Mesendoderm (in vitro differentiated cells): ENCODE measurements around the gene DOCK11.

ENCODE experiments used
- DNase-seq: peaks from one replicate; pipeline ENCODE4 v3.0.0; 2013
- H2AK5ac ChIP-seq: 2 replicates; pipeline ENCODE4 v1.6.1; 2013; ENCODE audit warnings: low read length, inconsistent platforms
- H2BK120ac ChIP-seq: 2 replicates; pipeline ENCODE4 v1.6.1; 2013; ENCODE audit warnings: low read depth, mild to moderate bottlenecking, low read length, moderate library complexity, mixed read lengths
- H2BK15ac ChIP-seq: replicated peaks from 2 replicates; pipeline ENCODE4 v1.6.1; 2013; ENCODE audit warnings: low read depth, mild to moderate bottlenecking, moderate library complexity
- H2BK5ac ChIP-seq: 2 replicates; pipeline ENCODE4 v1.6.1; 2013; ENCODE audit warnings: low read length, inconsistent platforms
- H3K18ac ChIP-seq: 2 replicates; pipeline ENCODE4 v1.6.1; 2013; ENCODE audit warnings: mild to moderate bottlenecking, low read length, mixed read lengths
- H3K23ac ChIP-seq: one replicate; pipeline ENCODE4 v1.6.1; 2013; ENCODE audit warnings: low read length
- H3K27ac ChIP-seq: 2 replicates; pipeline ENCODE4 v1.5.1; 2013; ENCODE audit warnings: low read depth, mild to moderate bottlenecking, inconsistent platforms, low read length, moderate library complexity
- H3K27me3 ChIP-seq: 2 replicates; pipeline ENCODE4 v1.6.1; 2013; ENCODE audit warnings: low read length, control low read depth, mild to moderate bottlenecking, inconsistent platforms; ENCODE audit not compliant: insufficient read depth, poor library complexity
- H3K36me3 ChIP-seq: 2 replicates; pipeline ENCODE4 v1.6.1; 2013; ENCODE audit warnings: low read length, inconsistent platforms; ENCODE audit not compliant: control insufficient read depth, insufficient read depth
- H3K4ac ChIP-seq: one replicate; pipeline ENCODE4 v1.6.1; 2013; ENCODE audit warnings: low read depth, mild to moderate bottlenecking, low read length, moderate library complexity
- H3K4me1 ChIP-seq: 2 replicates; pipeline ENCODE4 v1.6.1; 2013; ENCODE audit warnings: low read depth, low read length, inconsistent platforms; ENCODE audit not compliant: control insufficient read depth
- H3K4me2 ChIP-seq: 2 replicates; pipeline ENCODE4 v1.6.1; 2013; ENCODE audit warnings: low read length
- H3K4me3 ChIP-seq: 2 replicates; pipeline ENCODE4 v1.5.1; 2013; ENCODE audit warnings: mild to moderate bottlenecking, low read length
- H3K56ac ChIP-seq: one replicate; pipeline ENCODE4 v1.6.1; 2013; ENCODE audit warnings: low read length
- H3K79me1 ChIP-seq: 2 replicates; pipeline ENCODE4 v1.6.1; 2013; ENCODE audit warnings: low read length, inconsistent platforms
- H3K79me2 ChIP-seq: 2 replicates; pipeline ENCODE4 v1.6.1; 2013; ENCODE audit warnings: mild to moderate bottlenecking, low read length; ENCODE audit not compliant: control insufficient read depth, insufficient read depth
- H3K9ac ChIP-seq: 2 replicates; pipeline ENCODE4 v1.6.1; 2013; ENCODE audit warnings: low read length, inconsistent platforms
- H4K5ac ChIP-seq: one replicate; pipeline ENCODE4 v1.6.1; 2013; ENCODE audit warnings: low read length
- H4K8ac ChIP-seq: one replicate; pipeline ENCODE4 v1.6.1; 2013; ENCODE audit warnings: low read depth, mild to moderate bottlenecking, control low read depth, low read length, moderate library complexity
- WGBS: extraction: QIAGEN DNeasy Blood & Tissue Kit; methylation state at CpG from one replicate; pipeline ENCODE4 v1.1.7; 2013; ENCODE audit warnings: low lambda C conversion rate, missing lambda C conversion rate; ENCODE audit not compliant: insufficient coverage; ENCODE audit errors: extremely low coverage; 5-methylcytosine and 5-hydroxymethylcytosine counted together

The DOCK11 gene

GRCh38 chrX:118560489-118560888 lies 64.9 kb downstream of the DOCK11 start:
- Histone ChIP-seq H3K4me2 (no peak overlapping the region), H3K36me3 (no peaks in the 10 kb centered on the region), H2AK5ac (no peak overlapping the region), H3K18ac (no peak overlapping the region), H2BK120ac (no peak overlapping the region), H4K8ac (no peak overlapping the region), H2BK15ac (no peak overlapping the region), H3K27ac (no peak overlapping the region), H3K23ac (no peak overlapping the region), H3K79me1 (no peaks in the 10 kb centered on the region), H3K56ac (no peak overlapping the region), H4K5ac (no peak overlapping the region), H3K27me3 (no peaks in the 10 kb centered on the region), H3K79me2 (no peaks in the 10 kb centered on the region), H3K9ac (no peak overlapping the region), H2BK5ac (no peak overlapping the region), H3K4me3 (no peak overlapping the region), H3K4me1 (no peaks in the 10 kb centered on the region), H3K4ac (no peak overlapping the region)
- peak; percentile 92 for DNase-seq
- WGBS: no CpG with 5 or more reads among the region's 1 CpG

DNA sequence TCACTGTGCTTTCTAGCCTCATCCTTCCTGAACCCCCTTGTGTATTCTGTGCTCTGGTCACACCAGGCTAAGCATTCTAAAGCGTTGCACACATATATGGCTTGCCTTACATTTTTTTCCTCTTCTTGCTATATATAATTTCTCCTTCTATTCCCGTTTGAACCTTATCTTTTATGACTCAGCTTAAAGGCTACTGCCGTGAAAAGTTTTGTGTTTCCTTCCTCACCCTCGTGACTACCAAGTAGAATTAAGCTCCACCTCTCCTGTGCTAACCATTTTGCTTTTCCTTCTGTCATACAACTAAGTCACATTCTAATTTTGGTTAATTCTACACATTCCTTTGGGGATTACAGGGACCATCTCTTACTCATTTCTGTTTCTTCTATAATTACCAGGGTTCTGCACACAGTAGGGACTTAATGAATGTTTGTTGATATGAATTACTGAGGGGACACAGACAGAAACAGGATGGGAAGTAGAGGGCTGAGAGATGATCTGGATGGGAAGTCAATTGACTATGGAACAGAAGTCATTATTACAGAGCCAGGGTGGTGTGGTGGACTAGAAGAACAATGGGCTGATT lies 67.1 kb downstream of the DOCK11 start:
- no CpG with 5 or more reads among the region's 4 CpGs for WGBS
- no peak overlapping the region for H4K5ac ChIP-seq
- H3K79me1 ChIP-seq: no peaks in the 10 kb centered on the region
- H4K8ac ChIP-seq: no peak overlapping the region
- H3K4ac ChIP-seq: no peak overlapping the region
- H3K4me2 ChIP-seq: no peak overlapping the region
- no peak overlapping the region for H2AK5ac ChIP-seq
- no peak overlapping the region for H3K9ac ChIP-seq
- H3K36me3 ChIP-seq: no peaks in the 10 kb centered on the region
- no peak overlapping the region for H3K56ac ChIP-seq
- H2BK120ac ChIP-seq: no peak overlapping the region
- no peak overlapping the region for H3K23ac ChIP-seq
- H3K27ac ChIP-seq: no peak overlapping the region
- H3K27me3 ChIP-seq: no peaks in the 10 kb centered on the region
- H3K18ac ChIP-seq: no peak overlapping the region
- DNase-seq: no peak
- no peak overlapping the region for H3K4me3 ChIP-seq
- no peaks in the 10 kb centered on the region for H3K4me1 ChIP-seq
- H3K79me2 ChIP-seq: no peaks in the 10 kb centered on the region
- no peak overlapping the region for H2BK5ac ChIP-seq
- no peak overlapping the region for H2BK15ac ChIP-seq

- H3K4ac ChIP-seq: no peak overlapping the region
- no peaks in the 10 kb centered on the region for H3K36me3 ChIP-seq
- DNase-seq: no peak
- no CpG with 5 or more reads among the region's 1 CpG for WGBS
- no peak overlapping the region for H2AK5ac ChIP-seq
- no peak overlapping the region for H2BK5ac ChIP-seq
- no peaks in the 10 kb centered on the region for H3K79me2 ChIP-seq
- H4K8ac ChIP-seq: no peak overlapping the region
- no peak overlapping the region for H3K23ac ChIP-seq
- no peaks in the 10 kb centered on the region for H3K27me3 ChIP-seq
- no peak overlapping the region for H3K56ac ChIP-seq
- H3K79me1 ChIP-seq: no peaks in the 10 kb centered on the region
- no peak overlapping the region for H3K4me2 ChIP-seq
- H3K27ac ChIP-seq: no peak overlapping the region
- no peak overlapping the region for H3K4me3 ChIP-seq
- no peaks in the 10 kb centered on the region for H3K4me1 ChIP-seq
- H3K9ac ChIP-seq: no peak overlapping the region
- no peak overlapping the region for H4K5ac ChIP-seq
- H2BK120ac ChIP-seq: no peak overlapping the region
- no peak overlapping the region for H3K18ac ChIP-seq
- no peak overlapping the region for H2BK15ac ChIP-seq
These were observed 68.9 kb downstream of the DOCK11 start for GRCh38 chrX:118564498-118564897.

GRCh38 chrX:118565853-118566252 lies 70.2 kb downstream of the DOCK11 start:
- Histone ChIP-seq H2BK120ac (no peak overlapping the region), H4K5ac (no peak overlapping the region), H3K79me1 (no peaks in the 10 kb centered on the region), H3K56ac (no peak overlapping the region), H4K8ac (no peak overlapping the region), H3K4ac (no peak overlapping the region), H2BK15ac (no peak overlapping the region), H2AK5ac (no peak overlapping the region), H3K9ac (no peak overlapping the region), H3K18ac (no peak overlapping the region), H3K23ac (no peak overlapping the region), H3K36me3 (no peaks in the 10 kb centered on the region), H3K4me3 (no peak overlapping the region), H3K27ac (no peak overlapping the region), H2BK5ac (no peak overlapping the region), H3K4me1 (no peaks in the 10 kb centered on the region), H3K27me3 (no peaks in the 10 kb centered on the region), H3K4me2 (no peak overlapping the region), H3K79me2 (no peaks in the 10 kb centered on the region)
- DNase-seq: no peak
- no CpG with 5 or more reads among the region's 6 CpGs for WGBS

DNA sequence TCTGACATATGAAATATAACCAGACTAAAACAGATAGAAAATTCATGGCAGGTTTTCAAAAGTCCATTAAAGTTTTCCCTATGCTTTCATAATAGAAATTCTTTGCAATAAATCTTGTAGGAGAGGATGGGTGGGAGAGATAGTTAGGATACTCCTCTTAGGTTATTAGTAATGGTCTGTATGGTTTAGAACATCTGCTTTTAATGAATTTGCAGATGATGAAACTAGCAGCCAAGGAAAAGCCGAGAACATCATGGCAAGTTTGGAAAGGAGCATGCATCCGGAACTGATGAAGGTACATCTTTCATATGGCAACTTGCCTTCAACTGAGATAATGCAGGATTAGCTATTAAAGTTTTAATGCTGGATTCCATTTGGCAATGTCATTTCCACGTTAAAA lies 70.7 kb downstream of the DOCK11 start:
- H3K9ac ChIP-seq: no peak overlapping the region

GRCh38 chrX:118569676-118570075 lies 74.1 kb downstream of the DOCK11 start:
- Histone ChIP-seq H2BK15ac (no peak overlapping the region), H4K8ac (no peak overlapping the region), H2BK120ac (no peak overlapping the region), H3K4ac (no peak overlapping the region), H3K56ac (no peak overlapping the region), H3K4me3 (no peak overlapping the region), H3K79me2 (no peaks in the 10 kb centered on the region), H3K36me3 (no peaks in the 10 kb centered on the region), H2BK5ac (no peak overlapping the region), H3K4me2 (no peak overlapping the region), H3K23ac (no peak overlapping the region), H4K5ac (no peak overlapping the region), H3K4me1 (no peaks in the 10 kb centered on the region), H3K9ac (no peak overlapping the region), H3K27me3 (no peaks in the 10 kb centered on the region), H3K79me1 (no peaks in the 10 kb centered on the region), H3K27ac (no peak overlapping the region), H2AK5ac (no peak overlapping the region), H3K18ac (no peak overlapping the region)
- no peak for DNase-seq
- WGBS: no CpG with 5 or more reads among the region's 3 CpGs

More for the DNA sequence above, 70.7 kb downstream of the DOCK11 start:
- Histone ChIP-seq H3K23ac (no peak overlapping the region), H4K5ac (no peak overlapping the region), H3K4me2 (no peak overlapping the region), H2BK5ac (no peak overlapping the region), H3K4me1 (no peaks in the 10 kb centered on the region), H2BK15ac (no peak overlapping the region), H3K79me2 (no peaks in the 10 kb centered on the region), H3K18ac (no peak overlapping the region), H3K56ac (no peak overlapping the region), H3K27ac (no peak overlapping the region), H2AK5ac (no peak overlapping the region), H3K4ac (no peak overlapping the region), H2BK120ac (no peak overlapping the region), H3K27me3 (no peaks in the 10 kb centered on the region), H3K79me1 (no peaks in the 10 kb centered on the region), H3K4me3 (no peak overlapping the region), H4K8ac (no peak overlapping the region), H3K36me3 (no peaks in the 10 kb centered on the region)
- no peak for DNase-seq
- no CpG with 5 or more reads among the region's 3 CpGs for WGBS
